SK-N-SH (cell line): ENCODE data around the gene NDST4. TPM values are rescaled to one million over a fixed set of nuclear protein-coding genes. Genes with fewer than 3 reads are reported as not detected.

ENCODE experiments used
- CTCF ChIA-PET: fragments of 300-600, 350-600 bp; formaldehyde crosslinking; extraction: SDS; loops from one replicate; lab custom pipeline; 2021; lab: Yijun Ruan, JAX
- POLR2A ChIA-PET: fragments of 350-600 bp; sonication (Branson Sonifier 250); formaldehyde crosslinking; extraction: SDS; loops from one replicate; lab custom pipeline; 2020; ENCODE audit warnings: antibody characterized with exemption, inconsistent platforms; lab: Yijun Ruan, JAX
- DNase-seq: peaks from one replicate; pipeline ENCODE4 v3.0.0; 2012
- H2AFZ ChIP-seq: fragments of 200-600 bp; sonication (generic); 2 replicates; pipeline ENCODE4 v1.8.1; 2016; ENCODE audit warnings: antibody characterized with exemption, mild to moderate bottlenecking, low read depth
- H3F3A ChIP-seq: fragments of 200-600 bp; sonication (generic); replicated peaks from 2 replicates; pipeline ENCODE3; 2016; ENCODE audit warnings: antibody characterized with exemption, mild to moderate bottlenecking; ENCODE audit not compliant: insufficient read depth
- H3K27ac ChIP-seq, 2 experiments: fragments of 200-500 bp in 1 of 2; fragments of 200-600 bp in 1 of 2; sonication (Bioruptor generic) in 1 of 2; sonication (generic), shearing (Covaris generic) in 1 of 2; 2 replicates each; pipeline versions ENCODE4 v1.5.1 to v1.6.1; 2014 to 2016; ENCODE audit warnings: low read depth in 2 of 2, inconsistent platforms in 1 of 2, low read length in 1 of 2, mild to moderate bottlenecking in 1 of 2, mixed read lengths in 1 of 2
- H3K27me3 ChIP-seq: fragments of 200-600 bp; sonication (generic), shearing (Covaris generic); 2 replicates; pipeline ENCODE4 v1.6.1; 2016; ENCODE audit warnings: mixed run types; ENCODE audit not compliant: insufficient read depth
- H3K36me3 ChIP-seq, 2 experiments: fragments of 200-500 bp in 1 of 2; fragments of 200-600 bp in 1 of 2; sonication (Bioruptor generic) in 1 of 2; sonication (generic) in 1 of 2; replicated peaks in 1 of 2; 2 replicates each; pipeline versions ENCODE3 to v1.5.1; 2014 to 2016; ENCODE audit warnings: low read length in 1 of 2, mild to moderate bottlenecking in 1 of 2; ENCODE audit not compliant: insufficient read depth in 2 of 2, control insufficient read depth in 1 of 2
- H3K4me1 ChIP-seq, 2 experiments: fragments of 200-500 bp in 1 of 2; fragments of 200-600 bp in 1 of 2; sonication (Bioruptor generic) in 1 of 2; sonication (generic), shearing (Covaris generic) in 1 of 2; 2 replicates each; pipeline versions ENCODE4 v1.5.1 to v1.6.1; 2014 to 2016; ENCODE audit warnings: low read depth in 1 of 2, low read length in 1 of 2, mixed run types in 1 of 2; ENCODE audit not compliant: insufficient read depth in 2 of 2, control insufficient read depth in 1 of 2
- H3K4me2 ChIP-seq: fragments of 200-600 bp; sonication (generic), shearing (Covaris generic); 2 replicates; pipeline ENCODE4 v1.6.1; 2017; ENCODE audit warnings: mixed run types
- H3K4me3 ChIP-seq, 2 experiments: fragments of 200-500 bp in 1 of 2; fragments of 200-600 bp in 1 of 2; sonication (Bioruptor generic) in 1 of 2; sonication (generic), shearing (Covaris generic) in 1 of 2; 2 replicates each; pipeline versions ENCODE4 v1.5.1 to v1.8.1; 2014 to 2016; ENCODE audit warnings: low read depth in 2 of 2, inconsistent platforms in 1 of 2, low read length in 1 of 2, mild to moderate bottlenecking in 1 of 2, mixed read lengths in 1 of 2, moderate library complexity in 1 of 2
- H3K79me2 ChIP-seq: fragments of 200-600 bp; sonication (generic); 2 replicates; pipeline ENCODE4 v1.8.1; 2017; ENCODE audit warnings: mild to moderate bottlenecking; ENCODE audit not compliant: insufficient read depth
- H3K9ac ChIP-seq: fragments of 200-600 bp; sonication (generic); 2 replicates; pipeline ENCODE4 v1.6.1; 2017; ENCODE audit warnings: mixed run types
- H3K9me2 ChIP-seq: fragments of 200-600 bp; sonication (generic); 2 replicates; pipeline ENCODE4 v1.6.1; 2017; ENCODE audit warnings: mixed run types
- H3K9me3 ChIP-seq: fragments of 200-600 bp; sonication (generic); 2 replicates; pipeline ENCODE4 v1.6.1; 2017; ENCODE audit warnings: mixed run types, mild to moderate bottlenecking, moderate library complexity
- H4K20me1 ChIP-seq: fragments of 200-600 bp; sonication (generic); 2 replicates; pipeline ENCODE4 v1.6.1; 2017; ENCODE audit warnings: mild to moderate bottlenecking, mixed run types; ENCODE audit not compliant: insufficient read depth
- CHD2 ChIP-seq: fragments of 150-350 bp; IDR thresholded peaks from 2 replicates; pipeline ENCODE4 v1.6.1; 2018; ENCODE audit warnings: low read length; ENCODE audit not compliant: partially characterized antibody
- CTCF ChIP-seq: fragments of 200-600 bp; sonication (generic); IDR thresholded peaks from 2 replicates; pipeline ENCODE4 v1.6.1; 2017; ENCODE audit warnings: antibody characterized with exemption, mild to moderate bottlenecking, moderate library complexity
- ELF1 ChIP-seq: IDR thresholded peaks from 2 replicates; pipeline ENCODE4 v1.4.0; 2012
- EP300 ChIP-seq, 2 experiments: IDR thresholded peaks; 2 replicates each; pipeline versions ENCODE4 v1.4.0 to v1.6.1; 2012; ENCODE audit warnings: borderline replicate concordance in 1 of 2, low read depth in 1 of 2, low read length in 1 of 2
- EZH2phosphoT487 ChIP-seq: fragments of 200-600 bp; sonication (generic); IDR thresholded peaks from 2 replicates; pipeline ENCODE4 v1.6.1; 2017; ENCODE audit warnings: low read depth, mixed run types, mild to moderate bottlenecking, antibody characterized with exemption, moderate library complexity, borderline replicate concordance
- FOXM1 ChIP-seq: IDR thresholded peaks from 2 replicates; pipeline ENCODE4 v1.4.0; 2012; ENCODE audit warnings: low read depth, mild to moderate bottlenecking
- GABPA ChIP-seq: IDR thresholded peaks from 2 replicates; pipeline ENCODE4 v1.4.0; 2012; ENCODE audit warnings: low read depth, mild to moderate bottlenecking
- IRF3 ChIP-seq: fragments of 150-350 bp; IDR thresholded peaks from 2 replicates; pipeline ENCODE4 v1.6.1; 2016; ENCODE audit warnings: mild to moderate bottlenecking, low read depth, low read length
- JUND ChIP-seq: IDR thresholded peaks from 2 replicates; pipeline ENCODE4 v1.4.0; 2012
- MEF2A ChIP-seq: IDR thresholded peaks from 2 replicates; pipeline ENCODE4 v1.4.0; 2012; ENCODE audit warnings: low read depth, borderline replicate concordance
- NRF1 ChIP-seq: IDR thresholded peaks from 2 replicates; pipeline ENCODE4 v1.6.1; 2012; ENCODE audit warnings: low read depth, mild to moderate bottlenecking, low read length
- PBX3 ChIP-seq: IDR thresholded peaks from 2 replicates; pipeline ENCODE4; 2012
- RAD21 ChIP-seq: IDR thresholded peaks from 2 replicates; pipeline ENCODE4 v1.6.1; 2012; ENCODE audit warnings: mild to moderate bottlenecking, low read length
- RCOR1 ChIP-seq: fragments of 150-350 bp; IDR thresholded peaks from 2 replicates; pipeline ENCODE4 v1.6.1; 2017; ENCODE audit warnings: antibody characterized with exemption, low read length
- RXRA ChIP-seq: IDR thresholded peaks from 2 replicates; pipeline ENCODE4 v1.4.0; 2012; ENCODE audit warnings: low read depth, mild to moderate bottlenecking, borderline replicate concordance
- TEAD4 ChIP-seq: IDR thresholded peaks from 2 replicates; pipeline ENCODE4 v1.4.0; 2012; ENCODE audit warnings: mild to moderate bottlenecking, borderline replicate concordance; ENCODE audit not compliant: insufficient read depth
- USF1 ChIP-seq: IDR thresholded peaks from 2 replicates; pipeline ENCODE4 v1.4.0; 2012; ENCODE audit warnings: low read depth, borderline replicate concordance
- ZBTB33 ChIP-seq: IDR thresholded peaks from 2 replicates; pipeline ENCODE4 v1.4.0; 2012; ENCODE audit warnings: low read depth, borderline replicate concordance
- WGBS: methylation state at CpG from one replicate; pipeline ENCODE4 v1.1.6; 2017; ENCODE audit warnings: low lambda C conversion rate; 5-methylcytosine and 5-hydroxymethylcytosine counted together
- polyA plus RNA-seq, 3 experiments: library from polyadenylated mRNA; depleted of rRNA; stranded (reverse); fragments of >200 nt; gene quantifications; 2 replicates each; pipeline ENCODE4 v1.2.3, GENCODE V29; 2012

The NDST4 gene
- polyA plus RNA-seq, 1 of the 3 experiments (the other 2 are of a cell fraction): not detected

- DNase-seq: no peak
- TF ChIP-seq USF1 (no peak), FOXM1 (no peak)
- Histone ChIP-seq H3K79me2 (no peaks in the 10 kb centered on the region), H3K4me2 (no peak overlapping the region), H3K9me3 (no peaks in the 10 kb centered on the region), H3K4me1 (peaks cover 0 to 6% of the 10 kb centered on the region in 2 experiments; a peak in 1 of 4 replicates), H3K9me2 (no peaks in the 10 kb centered on the region), H2AFZ (no peak overlapping the region), H3K4me3 (no peak overlapping the region), H3K9ac (no peak overlapping the region), H3K27ac (no peak overlapping the region), H3K36me3 (no peaks in the 10 kb centered on the region), H4K20me1 (no peaks in the 10 kb centered on the region), H3K27me3 (no peaks in the 10 kb centered on the region), H3F3A (no peaks in the 10 kb centered on the region)
- CTCF ChIA-PET: interaction anchor here (1.2 kb wide), 1 partner anchor 25 kb away, joined by 4 read pairs; no protein-coding TSS in a partner anchor
- POLR2A ChIA-PET: no interaction called here
- 5% methylated on average over 3 of the region's 3 CpGs for WGBS
Measured at GRCh38 chr4:114783215-114783595, 330.2 kb downstream of the NDST4 start.

GRCh38 chr4:114782415-114783214 is 330.8 kb downstream of the NDST4 start:
- H3K79me2 ChIP-seq: no peaks in the 10 kb centered on the region
- no peak overlapping the region for H3K27ac ChIP-seq
- H3K27me3 ChIP-seq: no peaks in the 10 kb centered on the region
- no peaks in the 10 kb centered on the region for H4K20me1 ChIP-seq
- H3K4me2 ChIP-seq: no peak overlapping the region
- no peaks in the 10 kb centered on the region for H3K36me3 ChIP-seq
- H3K9me3 ChIP-seq: no peaks in the 10 kb centered on the region
- TF ChIP-seq TEAD4 (no peak), JUND (no peak), MEF2A (no peak), EP300 (IDR thresholded peaks at IDR 0.05; ENCODE audit: borderline replicate concordance in 1 of 2, low read depth in 1 of 2, low read length in 1 of 2) (no peak), GABPA (no peak), CTCF (no peak), EZH2phosphoT487 (no peak), ZBTB33 (no peak), RXRA (no peak), NRF1 (no peak), USF1 (no peak), CHD2 (no peak), RAD21 (no peak), IRF3 (no peak), ELF1 (no peak), RCOR1 (no peak), PBX3 (no peak)
- H3F3A ChIP-seq: no peaks in the 10 kb centered on the region
- WGBS: 18% methylated on average over 6 of the region's 6 CpGs
- peaks cover 0 to 6% of the 10 kb centered on the region in 2 experiments; a peak in 1 of 4 replicates for H3K4me1 ChIP-seq
- H3K4me3 ChIP-seq: no peak overlapping the region
- H2AFZ ChIP-seq: no peak overlapping the region
- H3K9ac ChIP-seq: no peak overlapping the region
- ChIA-PET POLR2A (no interaction called here), CTCF (interaction anchor here (1.2 kb wide), 1 partner anchor 25 kb away, joined by 4 read pairs; no protein-coding TSS in a partner anchor)
- H3K9me2 ChIP-seq: no peaks in the 10 kb centered on the region
- no peak for DNase-seq
